AML-193 (cell line): ENCODE measurements around the gene FAM131C.
"Not testable (repeated sequence)": the region's sequence is repeated elsewhere in the genome, so short reads cannot be mapped to it uniquely, and the experiment has no call there.

Experiments
- DNase-seq, 2 experiments: peaks; one replicate each; lab custom pipeline; 2025; lab: John Stamatoyannopoulos, UW

The FAM131C gene

DNA sequence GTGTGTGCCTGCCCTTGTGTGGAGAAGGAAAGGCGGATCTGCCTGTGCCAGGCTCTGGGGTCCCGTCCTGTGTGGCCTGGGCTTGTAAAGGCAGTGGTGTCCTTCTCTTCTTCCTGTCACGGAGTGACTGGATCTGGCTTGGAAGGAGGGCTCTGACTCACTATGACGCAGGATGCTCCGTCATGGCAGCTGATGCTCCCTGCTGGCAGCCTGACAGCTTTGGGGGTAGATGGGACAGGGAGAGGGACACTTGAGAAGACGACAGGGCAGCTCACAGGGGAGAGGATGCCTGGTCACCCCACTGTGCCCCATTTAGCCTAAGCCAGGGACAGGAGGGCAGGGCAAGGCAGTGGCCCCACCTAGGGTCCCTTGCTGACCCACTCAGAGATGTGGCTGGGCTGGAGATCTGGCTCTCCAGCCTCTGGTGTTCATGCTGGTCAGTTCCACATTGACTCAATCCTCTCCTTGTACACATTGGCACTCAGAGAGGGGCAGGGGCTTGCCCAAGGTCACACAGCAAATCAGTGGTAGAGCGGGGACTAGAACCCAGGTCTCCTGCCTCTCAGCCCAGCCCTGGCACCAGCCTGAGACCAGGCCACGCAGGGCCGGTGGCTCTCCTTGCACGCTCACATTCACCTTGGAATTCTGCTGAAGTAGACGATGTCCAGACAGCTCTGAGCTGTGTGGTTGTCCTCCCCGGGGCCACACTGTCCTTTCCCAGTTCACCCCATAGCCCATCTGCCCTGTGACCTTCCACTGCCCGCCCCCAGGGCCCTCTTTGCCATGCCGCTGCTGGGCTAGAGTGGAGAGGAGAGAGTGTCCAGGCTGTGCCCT, 2.8 kb upstream of the FAM131C start:
- no peak for DNase-seq

DNA sequence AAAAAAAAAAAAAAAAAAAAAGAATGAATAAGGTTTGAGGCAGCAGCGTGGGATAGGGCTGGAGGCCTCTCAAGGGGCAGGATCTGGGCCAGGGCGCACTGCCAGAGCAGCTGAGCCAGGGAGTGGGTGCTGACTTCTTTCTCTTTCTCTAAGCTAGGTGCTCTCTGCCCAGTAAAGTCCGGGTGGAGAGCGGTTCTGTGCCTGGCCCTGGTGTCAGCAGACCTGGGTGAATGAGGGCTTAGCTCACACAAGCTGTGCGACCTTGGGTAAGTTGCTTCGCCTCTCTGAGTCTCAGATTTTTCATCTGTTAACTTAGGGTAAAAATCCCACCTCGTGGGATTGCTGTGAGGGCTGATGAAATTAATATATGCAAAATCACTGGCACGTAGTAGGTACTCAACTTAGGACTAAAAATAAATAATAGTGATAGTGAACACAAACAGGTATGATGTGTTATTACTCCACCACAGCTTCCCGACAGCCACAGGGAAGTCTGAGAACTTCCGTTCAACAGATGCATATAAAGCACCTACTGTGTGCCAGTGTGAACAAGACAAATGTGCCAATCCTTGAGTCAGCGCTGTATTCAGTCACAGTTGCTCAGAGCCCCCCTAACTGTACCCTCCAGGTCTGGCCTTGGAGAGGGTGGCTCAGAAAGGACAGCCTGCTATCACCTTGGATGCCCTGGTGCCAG, 2.0 kb upstream of the FAM131C start:
- no peak for DNase-seq

- no peak for DNase-seq
These were observed 766 bp upstream of the FAM131C start for GRCh38 chr1:16074217-16074616.

DNA sequence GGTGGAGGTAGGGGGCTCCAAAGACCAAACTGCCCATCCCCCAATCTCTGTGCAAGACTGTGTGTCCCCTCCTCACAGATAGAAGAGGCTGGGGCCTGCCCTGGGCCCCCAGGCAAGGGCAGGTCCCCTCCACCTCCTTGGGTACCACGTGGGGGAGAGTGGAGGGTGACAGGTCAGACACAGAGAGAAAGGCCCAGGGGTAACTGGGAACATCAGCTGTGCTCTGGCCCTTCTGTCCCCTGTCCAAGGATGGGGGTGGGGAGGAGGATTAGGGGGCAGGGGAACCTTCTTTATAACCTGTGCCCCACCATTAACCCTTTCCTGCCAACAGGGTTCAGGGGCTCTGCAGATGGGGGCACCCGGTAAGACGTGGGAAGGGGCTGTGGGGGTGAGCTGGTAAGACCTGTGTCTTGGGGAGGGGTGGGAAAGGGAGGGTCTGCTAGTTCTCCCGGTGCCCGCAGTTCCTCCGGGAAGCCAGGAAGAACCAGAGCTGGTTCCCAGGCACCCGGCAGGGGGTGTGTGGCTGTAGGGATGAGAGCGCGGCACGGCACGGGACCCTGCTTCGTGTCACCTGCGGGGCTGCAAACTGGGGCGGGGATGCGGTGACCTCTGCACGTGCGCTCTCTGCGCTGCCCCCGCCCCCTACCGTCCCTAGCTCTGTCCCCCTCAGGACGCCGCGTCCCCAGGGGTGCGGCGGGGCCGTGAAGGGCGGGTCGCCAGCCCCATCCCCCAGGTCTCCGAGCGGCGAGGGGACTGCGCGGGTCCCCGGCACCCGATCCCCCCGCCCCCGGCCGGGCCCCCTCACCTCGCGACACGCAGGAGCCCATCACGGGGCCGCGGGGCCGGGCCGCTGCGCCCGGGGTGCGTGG, 601 bp downstream of the FAM131C start:
- no peak for DNase-seq

- no peak for DNase-seq
These were observed 1.4 kb downstream of the FAM131C start for GRCh38 chr1:16072095-16072494.

DNA sequence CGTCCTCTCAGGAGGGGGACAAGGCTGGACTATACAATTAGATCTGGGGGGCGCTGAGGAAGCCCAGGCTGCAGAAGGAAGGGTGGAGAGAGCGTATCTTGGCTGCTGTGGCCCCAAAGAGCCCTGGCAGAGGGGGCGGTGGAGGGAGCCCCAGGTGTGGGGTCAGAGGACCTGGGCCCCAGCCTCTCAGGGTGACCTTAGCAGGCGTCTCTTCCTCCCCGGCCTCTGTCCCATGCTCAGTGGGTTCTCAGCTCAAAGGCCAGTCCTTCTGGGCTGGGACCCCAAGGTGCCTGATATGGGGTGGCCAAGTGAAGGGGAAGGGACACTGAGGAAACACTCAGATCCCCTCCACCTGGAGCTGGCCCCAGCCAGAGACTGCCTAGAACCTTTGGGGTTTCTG, 1.8 kb downstream of the FAM131C start:
- no peak for DNase-seq

GRCh38 chr1:16070640-16071355, 2.7 kb downstream of the FAM131C start:
- no peak for DNase-seq

GRCh38 chr1:16068356-16069270, 4.8 kb downstream of the FAM131C start:
- DNase-seq: no peak

GRCh38 chr1:16067933-16068332, 5.5 kb downstream of the FAM131C start:
- no peak for DNase-seq

DNA sequence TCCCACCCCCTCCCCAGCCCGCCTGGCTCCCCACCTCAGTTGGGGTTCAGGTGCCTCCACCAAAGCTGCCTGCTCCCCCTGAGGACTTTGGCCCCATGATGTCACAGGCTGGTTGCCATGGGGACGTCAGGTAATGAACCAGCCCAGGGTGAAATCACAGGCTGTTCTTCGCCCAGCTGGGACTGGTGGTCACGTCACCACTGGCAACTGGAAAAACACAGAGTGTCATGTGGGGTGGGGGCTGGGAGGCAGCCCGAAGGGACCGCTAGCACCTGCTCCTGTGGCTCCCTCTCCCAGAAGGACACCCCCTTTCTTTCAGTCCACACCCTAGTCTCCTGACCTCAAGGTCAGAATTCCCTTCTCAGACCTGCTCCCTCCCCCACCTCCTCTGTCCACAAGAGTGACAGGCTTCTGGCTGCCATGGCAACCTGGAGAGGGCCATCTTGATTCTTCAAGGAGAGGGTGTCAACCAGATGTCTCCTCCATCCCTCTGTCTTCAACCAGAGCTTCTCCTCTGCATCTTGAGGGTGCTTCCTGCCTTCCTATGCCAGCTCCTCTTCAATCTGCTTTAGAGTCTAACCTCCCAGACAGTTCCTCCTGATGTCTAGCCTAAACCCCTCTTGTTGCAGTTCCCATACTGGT, 6.2 kb downstream of the FAM131C start:
- no peak for DNase-seq

GRCh38 chr1:16066245-16066644, 7.2 kb downstream of the FAM131C start:
- DNase-seq: no peak

DNA sequence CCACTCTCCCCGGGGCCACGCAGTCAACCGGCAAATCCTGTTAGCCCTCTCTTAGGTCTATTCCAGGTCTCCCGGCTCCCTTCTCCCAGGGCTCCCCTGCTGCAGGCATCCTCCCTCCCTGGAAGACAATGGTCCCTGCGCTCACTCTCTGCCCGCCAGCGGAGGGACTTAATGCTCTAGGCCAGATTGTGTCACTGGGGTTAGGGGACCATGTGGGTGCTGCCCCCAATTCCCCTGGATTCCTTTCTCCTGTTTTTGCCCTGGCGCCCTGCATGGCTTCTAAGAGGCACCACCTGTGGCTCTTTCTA, 8.2 kb downstream of the FAM131C start:
- DNase-seq: no peak

GRCh38 chr1:16064536-16065268, 8.7 kb downstream of the FAM131C start:
- no peak for DNase-seq

DNA sequence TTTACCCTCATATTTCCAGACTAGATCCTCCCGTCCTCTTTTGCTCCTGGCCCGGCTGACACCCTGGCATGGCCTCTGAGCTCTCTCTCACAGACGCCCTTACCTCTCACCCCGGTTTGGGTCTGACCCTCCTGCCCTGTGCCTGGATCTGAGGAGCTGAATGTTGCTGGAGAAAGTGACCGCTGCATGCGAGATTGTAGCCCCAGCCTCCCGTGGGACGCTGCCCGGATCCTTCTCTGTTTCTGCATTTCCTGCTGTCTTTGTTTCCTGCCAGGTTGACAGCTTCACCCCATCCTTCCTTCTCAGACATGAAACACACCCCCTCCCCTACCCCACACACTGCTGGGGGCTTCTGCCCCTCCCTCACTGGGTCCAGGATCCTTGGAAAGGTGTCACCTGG, 9.5 kb downstream of the FAM131C start:
- DNase-seq: no peak

- no peak for DNase-seq
These were observed 10.1 kb downstream of the FAM131C start for GRCh38 chr1:16063226-16063829.

DNA sequence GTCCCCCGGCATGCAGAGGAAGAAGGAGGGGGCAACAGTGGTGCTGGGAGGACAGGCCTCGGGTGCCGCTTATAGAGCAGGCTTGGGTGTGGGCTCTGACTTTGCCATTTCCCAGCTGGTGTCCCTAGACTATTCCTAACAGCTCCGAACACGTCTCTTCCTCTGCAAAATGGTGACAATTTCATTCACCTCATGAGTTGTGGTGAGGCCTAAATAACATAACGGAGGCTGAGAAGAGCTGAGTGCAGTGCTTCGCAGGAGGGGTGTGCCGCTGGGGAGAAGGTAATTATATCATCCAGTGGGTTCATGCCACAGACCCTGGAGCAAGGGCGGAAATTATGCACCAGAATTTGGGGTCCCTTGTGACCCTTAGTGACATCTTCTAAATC, 10.8 kb downstream of the FAM131C start:
- DNase-seq: not testable (repeated sequence)

DNA sequence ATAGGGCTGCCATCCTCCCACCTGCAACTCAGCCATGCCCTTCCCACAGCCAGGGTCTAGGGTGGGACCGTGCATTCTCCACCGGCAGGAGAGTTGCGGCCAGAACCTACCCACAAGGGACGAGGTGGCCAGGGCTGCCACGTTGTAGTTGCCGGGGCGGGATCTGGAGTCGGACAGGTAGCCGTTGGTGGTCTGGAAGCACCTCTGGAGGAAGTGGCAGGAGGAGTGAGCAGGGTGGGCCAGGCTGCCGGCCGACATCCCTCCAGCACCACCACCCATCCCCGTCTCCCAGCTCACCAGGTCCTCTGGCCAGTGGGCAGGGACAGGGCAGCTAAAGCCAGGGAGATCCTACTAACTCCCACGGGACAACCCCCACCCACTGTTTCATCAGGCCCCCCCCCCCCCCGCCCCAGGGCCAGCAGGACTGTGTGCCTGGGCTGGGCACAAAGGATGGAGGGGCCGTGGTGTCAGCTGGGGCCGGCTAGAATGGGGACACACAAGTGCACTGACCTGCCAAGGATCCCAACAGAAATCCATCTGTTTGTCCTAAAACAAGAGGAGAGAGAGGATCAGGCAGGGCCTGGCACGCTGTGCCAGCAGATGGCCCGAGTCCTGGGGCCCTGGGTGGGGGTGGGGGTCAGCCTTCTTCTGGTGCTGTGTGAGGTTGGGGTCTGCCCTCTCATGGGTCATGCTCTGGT, 11.3 kb downstream of the FAM131C start:
- not testable (repeated sequence) for DNase-seq

DNA sequence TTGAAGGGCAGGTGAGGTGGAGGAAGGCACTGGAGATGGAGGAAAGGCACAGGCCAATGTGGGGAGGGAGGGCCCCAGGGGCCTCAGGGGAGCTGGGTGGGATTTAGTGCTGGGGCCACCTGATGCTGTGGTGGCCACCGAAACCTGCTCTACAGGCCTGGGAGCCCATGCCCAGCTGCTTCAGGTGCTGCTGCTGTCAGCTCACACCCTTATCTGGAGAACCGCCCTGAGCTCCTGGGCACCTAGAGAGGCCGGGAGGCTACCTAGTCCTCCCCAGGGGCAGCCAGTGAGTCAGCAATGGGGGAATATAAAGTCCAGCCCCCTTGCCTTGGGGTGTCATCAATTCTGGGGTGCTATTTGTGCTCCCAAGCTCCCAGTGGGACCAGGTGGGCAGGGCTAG, 12.2 kb downstream of the FAM131C start:
- no peak for DNase-seq
